Stimulated activated CD4-positive, alpha-beta T cell treated with anti-CD3 and anti-CD28 coated beads, Interleukin-4, amount 100 ng/mL, for 48 hours (primary cell): ENCODE data around the gene TREML1.

Source experiments
- DNase-seq, 2 donors: peaks; one replicate each; pipeline ENCODE4 v3.0.0-alpha.2; 2020; ENCODE audit warnings: low read depth in 2 of 2

The TREML1 gene

DNA sequence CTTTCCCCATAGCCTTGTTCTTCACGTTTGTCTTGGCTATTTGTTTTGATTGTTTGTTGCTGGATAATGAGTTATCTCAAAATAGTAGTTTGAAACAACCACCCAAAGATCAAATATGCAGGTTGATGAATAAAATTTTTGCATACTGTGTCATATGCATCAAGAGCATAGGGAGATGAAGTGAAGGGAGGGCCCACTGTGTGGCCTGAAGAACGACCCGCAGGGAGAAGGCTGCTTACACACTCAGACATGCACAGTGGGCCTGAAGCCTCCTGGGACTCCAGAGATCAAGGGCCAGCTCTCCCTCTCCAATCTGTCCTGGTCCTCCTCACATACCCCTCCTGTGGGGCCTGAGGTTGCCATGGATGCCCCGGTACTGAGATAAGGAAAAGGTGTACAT, 25.0 kb upstream of the TREML1 start:
- DNase-seq, result no peak

DNA sequence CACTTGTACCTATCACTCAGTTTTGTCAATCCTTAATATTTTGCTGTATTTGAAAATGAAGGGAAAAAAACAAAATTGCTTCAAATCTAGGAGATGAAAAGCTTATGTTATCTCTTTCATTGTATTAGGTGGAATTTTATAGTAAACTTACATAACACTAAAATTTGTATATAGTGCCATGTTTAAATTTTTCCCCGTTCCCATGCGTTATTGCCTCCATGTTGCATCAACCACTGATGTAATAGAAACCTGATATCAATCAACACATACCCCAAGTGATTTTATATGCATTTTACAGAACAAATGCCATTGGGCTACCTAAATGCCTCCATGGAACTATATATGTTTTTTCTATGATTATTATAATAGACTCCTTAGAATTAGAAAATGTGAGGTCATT, 23.5 kb upstream of the TREML1 start:
- no peak for DNase-seq

DNA sequence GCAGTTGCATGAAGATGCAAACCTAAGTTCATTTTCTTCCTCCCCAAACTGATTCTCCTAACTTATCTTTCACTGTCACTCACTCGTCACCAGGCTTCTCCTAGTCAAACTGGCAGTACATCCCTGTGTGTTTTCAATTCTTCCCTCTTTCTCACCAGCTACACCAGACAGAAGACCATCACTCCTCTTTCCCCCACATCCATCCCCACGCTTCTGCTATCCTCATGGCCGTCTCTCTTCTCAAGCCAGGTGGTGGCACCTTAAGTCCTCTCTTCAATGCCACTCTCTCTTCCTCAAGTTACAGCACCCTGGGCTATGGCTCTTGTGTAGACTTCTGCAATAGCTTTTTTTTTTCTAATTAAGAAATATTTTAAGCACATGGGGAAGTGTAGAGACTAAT, 23.1 kb upstream of the TREML1 start:
- DNase-seq, result no peak

DNA sequence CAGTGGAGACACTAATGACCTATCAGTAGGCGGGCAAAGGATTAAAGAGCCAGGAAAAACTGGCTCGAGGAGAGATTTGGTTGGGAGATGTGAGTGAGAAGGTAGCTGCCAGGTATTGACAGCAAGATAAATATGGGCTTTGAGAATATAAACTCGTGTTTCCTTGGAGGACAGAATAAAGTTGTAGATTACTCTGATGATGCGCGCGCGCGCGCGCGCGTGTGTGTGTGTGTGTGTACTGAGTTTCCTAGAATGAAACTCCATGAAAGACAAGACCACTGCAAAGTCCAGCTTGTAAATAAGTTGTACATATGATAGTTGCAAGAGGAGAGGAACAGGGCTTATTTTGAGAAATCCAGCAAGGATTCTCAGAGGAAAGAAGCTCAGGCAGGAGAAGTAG, 22.0 kb upstream of the TREML1 start:
- no peak for DNase-seq

DNA sequence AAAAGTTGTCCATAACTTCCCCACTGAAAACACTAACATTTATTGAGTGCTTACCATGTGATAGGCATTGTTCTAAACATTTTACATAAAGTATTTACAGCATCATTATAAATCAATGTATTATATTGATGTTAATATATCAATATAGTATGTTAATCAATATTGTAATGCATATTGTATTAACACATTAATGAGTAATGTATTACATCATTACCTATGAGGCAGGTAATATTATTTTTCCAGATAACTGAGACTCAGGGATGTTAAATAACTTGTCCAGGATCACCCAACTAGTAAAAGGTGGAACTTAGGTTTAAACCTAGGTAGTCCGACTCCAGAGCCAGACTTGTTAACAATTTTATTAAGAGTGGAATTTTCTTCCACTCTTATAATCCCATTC, 20.9 kb upstream of the TREML1 start:
- no peak for DNase-seq

DNA sequence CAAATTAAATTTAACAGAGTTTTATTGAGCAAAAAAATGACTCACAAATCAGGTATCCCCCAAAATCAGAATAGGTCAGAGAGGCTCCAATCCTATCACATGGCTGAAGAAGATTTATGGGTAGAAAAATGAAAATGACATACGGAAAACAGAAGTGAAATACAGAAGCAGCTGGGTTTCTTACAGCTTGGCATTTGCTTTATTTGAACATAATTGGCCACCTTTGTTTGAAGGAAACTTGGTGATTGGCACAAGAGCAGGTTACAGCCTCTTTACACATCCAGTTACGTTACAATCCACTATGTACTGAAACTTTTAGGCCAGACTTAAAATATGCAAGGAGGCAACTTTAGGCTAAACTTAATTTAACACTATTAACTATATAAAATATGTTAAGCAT, 20.5 kb upstream of the TREML1 start:
- DNase-seq, result no peak

DNA sequence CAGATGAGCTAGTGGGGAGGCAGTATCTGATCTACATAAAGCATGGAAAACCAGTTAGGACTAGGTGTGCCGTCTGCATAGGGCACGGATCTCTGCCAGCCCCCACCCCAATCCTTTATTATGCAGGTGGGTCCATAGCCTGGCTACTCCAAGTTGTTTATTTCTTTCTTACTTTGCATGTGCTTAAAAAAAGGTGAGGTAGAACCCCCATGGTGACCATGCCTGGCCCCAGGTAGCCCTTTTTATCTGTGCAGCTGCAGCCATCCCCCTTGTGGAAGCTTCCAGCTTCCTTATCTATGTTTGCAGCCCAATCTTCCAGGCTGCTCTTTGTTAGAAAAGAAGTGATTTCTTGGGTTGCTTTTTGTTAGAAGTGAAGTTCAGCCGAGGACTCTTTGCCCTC, 17.8 kb upstream of the TREML1 start:
- no peak for DNase-seq

DNA sequence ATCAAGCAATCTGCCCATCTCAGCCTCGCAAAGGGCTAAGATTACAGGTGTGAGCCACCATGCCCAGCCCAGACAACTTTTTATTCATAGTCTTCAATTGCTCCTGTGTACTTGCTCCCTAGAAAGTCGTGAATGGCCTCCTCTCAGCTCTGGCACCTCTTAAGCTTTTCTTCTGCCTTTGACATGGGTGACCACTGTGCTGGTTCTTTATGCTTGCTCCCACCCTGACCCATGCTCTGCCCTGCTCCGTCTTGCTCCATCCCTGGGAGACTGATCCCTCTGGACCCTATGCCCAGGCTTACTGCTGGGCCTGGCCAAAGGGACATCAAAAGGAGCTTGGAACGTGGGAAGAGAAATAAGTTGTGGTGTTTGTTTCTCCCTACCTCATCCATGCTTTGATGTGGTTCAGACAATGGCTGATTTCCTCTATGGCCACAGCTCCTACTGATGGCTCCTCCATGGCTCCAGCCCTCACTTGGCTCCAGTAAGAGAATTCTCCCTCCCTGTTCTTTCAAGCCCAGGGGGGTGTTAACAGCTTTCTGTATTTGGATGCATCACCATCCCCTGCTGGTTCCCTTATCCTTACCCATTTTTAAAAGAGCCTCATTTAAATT, 16.5 kb upstream of the TREML1 start:
- DNase-seq, result no peak

DNA sequence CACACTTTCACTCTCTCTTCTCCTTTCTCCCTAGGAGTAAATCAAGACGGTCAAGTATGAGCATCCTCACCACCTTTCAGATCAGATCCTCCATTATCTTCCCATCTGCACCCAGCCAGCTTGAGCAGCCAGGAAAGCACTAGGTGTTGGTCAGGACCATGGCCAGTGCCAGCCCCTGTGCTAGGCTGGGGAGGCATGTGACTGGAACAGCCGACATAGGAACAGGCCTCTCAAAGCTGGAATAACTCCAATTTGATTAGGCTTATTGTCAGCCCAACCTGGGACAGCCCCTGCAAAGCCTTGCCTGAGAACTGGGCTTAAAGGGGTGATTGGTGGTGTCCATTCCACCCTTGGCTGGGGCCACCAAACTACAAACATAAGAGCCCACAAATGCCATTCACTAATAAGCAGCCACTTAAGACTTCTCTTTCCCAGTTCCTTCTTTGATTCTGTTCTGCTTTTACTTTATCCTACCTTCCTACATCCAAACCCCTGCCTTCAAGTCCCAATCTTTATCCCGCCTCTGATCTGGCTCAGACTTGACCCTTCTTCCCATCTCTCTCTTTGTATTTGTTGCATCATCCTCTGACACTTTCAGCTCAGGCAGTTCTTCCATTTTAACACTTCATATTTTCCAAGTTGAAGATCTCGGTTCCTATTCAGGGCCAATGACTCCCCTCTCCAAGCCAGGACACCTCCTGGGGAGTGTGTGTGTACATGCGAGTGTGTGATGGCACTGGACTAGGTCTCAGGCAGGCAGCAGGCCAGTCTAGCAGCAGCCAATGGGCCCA, 13.2 kb upstream of the TREML1 start:
- DNase-seq, result peak in 1 of 2 donors; percentile 5

DNA sequence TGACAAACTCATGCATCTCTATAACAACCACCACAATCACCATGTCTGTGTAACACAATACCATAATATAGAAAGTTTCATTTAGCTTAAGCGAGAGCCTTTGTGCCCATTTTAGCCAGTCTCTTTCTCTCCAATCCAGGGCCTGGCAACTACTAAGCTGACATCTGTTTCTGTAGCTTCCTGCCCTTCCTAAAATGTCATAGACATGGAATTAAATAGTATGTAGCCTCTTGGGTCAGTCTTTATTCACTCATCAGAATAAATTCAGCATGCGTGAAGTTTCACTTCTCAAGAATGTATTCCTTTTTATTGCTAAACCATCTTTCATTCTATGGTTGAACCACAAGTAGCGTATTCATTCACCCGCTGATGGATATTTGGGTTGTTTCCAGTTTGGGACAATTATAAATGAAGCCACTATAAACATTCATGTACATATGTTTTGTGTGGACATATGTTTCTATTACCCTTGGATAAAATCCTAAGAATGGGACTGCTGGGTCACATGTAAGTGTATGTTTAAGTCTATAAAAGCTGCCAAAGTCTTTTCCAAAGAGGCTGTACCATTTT, 10.5 kb upstream of the TREML1 start:
- no peak for DNase-seq

DNA sequence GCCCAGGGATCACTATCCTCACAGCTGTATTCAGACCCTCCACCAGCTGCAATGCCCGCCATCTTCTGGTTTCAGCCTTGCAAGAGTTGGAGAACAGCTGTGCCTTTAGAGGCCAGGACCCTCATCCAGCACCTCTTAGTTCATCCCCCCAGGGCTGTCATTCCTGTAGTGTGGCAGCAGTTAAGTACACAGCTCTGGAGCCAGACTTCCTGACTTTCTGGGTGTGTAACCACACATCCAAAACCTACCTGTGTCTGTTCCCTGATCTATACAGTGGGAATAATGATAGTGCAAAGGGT, 9.2 kb upstream of the TREML1 start:
- DNase-seq, result no peak

DNA sequence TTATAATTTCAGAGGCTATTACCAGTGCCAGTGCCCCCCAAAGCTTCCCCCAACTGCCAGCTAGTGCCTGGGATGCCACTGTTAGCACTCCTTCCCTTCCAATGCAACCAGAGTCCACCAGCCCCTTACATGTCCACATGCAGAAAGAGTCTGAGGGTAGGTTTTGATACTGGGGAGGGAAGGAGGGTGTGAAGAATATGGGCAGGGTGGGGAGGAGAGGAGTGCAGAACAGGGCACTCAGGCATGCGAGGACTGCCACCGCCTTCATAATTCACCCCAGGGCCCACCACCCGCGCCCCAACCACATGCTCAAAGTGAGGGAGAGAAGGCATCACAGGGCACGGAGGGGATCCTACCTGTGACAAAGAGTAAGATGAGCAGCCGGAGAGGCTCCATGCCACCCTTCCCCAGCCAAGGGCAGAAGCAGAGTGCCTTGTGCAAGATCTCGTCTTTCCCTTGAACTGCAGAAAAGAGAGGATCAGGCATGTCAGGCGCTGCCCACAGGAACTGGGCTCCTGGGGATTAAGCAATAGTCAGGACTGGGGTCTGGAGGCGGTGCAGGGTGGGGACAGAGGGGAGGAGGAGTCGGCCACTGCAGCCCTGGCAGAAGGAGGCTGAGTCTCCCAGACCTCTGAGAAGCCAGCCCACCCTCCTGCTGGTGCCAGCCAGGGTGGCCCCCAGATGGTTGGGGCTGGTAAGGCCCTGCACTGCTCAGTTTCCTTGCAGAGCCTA, 8.7 kb upstream of the TREML1 start, which contains the start of gene TREM2:
TREM2 (minus strand) TSS at position 430 of the 732 bp plus-strand sequence; CDS start at position 396, 34 bp downstream.
- no peak for DNase-seq

DNA sequence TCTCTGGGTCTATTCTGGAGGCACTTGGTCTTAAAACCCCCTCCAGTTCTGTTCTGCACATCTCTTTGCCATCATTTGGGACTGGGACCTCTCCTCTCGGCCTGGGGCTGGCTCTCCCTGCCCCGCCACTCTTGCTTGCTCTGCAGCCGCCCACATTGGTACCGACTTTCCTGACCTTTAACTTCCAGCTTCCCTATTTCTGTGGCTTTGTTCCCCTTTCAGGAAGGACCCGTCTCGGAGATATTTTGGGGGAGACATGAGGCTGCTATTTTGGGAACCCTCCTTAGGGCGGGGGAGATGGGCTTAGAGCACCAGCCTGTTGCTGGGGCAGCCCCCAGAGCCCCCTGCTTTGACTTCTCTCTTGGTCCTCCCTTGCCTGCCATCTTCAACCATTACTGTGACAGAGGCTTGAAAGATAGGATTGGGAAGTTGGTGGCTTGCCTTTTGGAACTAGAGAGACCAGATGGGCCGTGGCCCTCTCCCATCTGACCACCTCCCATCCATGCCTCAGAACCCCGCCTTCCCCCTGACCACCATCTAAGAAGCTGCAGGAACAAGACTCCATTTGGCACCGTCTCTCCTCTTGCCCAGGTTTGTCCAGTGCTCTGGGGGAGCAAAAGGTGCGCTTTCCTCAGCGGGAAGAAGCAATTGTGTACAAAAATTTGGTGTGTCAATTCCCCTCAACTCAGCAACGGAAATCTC, 7.9 kb upstream of the TREML1 start:
- DNase-seq, result no peak

DNA sequence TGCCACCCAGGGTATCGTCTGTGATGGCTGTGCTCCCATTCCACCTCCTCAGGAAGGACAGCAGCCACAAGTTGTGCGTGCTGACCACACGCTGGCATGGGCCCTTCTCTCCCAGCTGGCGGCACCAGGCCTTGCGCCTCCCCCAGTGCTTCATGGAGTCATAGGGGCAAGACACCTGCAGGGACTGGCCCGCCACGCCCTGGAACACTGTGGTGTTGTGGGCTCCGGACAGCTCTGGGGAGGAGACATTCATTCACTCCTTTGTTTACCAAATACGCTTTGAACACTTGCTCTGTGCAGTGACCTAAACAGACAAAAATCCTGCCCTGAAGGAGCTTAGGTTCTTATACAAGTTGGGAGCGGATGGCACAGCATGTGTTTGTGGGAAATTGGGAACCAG, 7.2 kb upstream of the TREML1 start:
- no peak for DNase-seq

DNA sequence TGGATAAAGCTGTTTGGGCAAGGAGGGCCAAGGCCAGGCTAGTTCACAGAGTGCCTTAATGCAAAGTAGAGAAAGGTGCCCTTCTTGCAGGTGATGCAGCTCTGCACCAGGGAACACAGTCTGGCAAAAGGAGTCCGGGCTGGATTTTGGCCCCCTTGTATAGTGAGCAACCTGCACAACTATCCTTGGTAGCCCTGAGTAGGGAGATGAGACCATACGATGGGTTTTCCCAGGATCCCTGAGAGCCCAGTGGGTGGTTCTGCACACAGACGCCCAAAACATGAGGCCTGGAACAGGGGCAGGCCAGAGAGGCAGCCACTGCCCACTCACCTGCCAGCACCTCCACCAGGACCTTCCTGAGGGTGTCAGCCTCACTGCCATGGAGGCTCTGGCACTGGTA, 6.8 kb upstream of the TREML1 start:
- DNase-seq, result no peak

DNA sequence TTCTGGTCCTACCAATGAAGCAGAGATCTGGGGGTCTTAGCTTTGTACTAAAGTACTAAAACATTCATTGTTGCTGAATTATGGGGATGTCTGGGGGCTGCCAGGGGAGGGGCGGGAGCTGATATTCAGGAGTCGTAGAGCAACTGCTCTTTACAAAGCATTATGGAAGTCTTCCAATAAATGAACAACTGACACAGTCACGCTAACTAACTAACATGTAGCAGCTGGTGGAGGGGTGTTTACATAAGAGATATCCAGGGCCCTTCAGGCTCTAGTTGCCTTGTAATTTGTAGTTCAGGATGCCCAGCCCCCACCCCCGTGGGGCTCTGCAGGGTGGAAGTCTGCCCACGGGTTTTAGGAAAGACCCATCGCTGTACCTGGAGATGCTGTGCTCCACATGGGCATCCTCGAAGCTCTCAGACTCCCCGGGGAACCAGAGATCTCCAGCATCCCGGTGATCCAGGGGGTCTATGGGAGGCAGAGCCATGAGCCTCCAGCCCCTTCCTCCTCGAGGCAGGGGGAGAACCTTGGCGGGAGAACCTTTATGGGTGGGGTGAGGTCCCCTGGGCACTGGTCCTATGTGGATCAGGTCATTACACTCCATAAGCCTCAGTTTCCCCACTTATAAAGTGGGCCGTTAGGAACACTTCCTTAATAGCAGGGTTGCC, 5.4 kb upstream of the TREML1 start:
- no peak for DNase-seq

DNA sequence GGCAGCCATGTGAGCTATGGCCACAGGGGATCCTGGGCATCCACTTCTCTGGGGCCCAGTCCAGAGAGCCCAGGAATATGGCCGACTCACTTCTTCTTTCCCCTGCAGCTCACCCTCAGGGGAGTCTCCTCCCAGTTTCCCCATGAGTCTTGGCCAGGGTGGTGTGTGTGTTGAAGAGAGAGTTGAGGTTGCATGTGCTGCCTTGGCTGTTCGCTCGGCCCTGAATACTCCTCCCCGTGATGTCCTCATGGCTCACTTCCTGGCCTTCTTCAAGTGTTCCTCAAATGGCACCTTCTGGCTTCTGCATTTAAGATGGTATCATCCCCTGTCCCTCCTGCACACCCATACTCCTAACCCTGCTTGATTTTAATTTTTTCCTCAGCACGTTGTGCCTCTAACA, 3.2 kb upstream of the TREML1 start:
- DNase-seq, result no peak

DNA sequence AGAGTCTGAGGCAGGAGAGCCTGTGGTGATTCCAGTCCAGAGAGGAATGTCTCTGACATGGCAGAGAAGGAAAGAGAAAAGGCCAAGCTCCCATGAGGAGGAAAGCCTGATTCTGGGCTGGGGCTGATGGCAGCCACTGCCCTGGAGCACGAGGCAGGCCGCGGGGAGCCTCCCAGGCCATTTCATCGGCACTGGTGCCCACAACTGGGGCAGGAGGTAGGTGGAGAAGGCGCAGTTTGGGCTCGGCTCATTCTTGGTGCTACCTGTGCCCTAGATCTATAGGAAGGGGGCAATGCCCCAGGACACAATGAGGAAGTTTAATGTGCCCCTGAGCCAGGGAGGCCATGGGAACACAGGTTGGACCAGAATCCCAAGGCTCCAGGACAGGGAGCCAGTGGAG, 2.6 kb upstream of the TREML1 start:
- no peak for DNase-seq

DNA sequence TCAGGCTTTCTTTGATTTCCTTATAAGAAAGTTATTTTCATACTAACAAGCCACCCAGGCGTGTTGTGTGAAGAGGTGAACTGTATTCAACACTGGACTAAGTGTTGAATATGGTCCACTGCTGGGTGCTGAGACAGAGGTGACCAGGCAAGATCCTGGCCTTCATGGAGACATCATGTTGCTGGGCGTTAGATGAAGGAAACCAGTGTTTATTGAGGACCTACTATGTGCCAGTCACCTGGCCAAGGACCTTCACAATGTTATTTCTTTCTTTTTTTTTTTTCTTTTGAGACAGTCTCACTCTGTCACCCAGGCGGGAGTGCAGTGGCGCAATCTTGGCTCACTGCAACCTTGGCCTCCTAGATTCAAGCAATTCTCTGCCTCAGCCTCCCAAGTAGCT, 1.9 kb upstream of the TREML1 start:
- no peak for DNase-seq

DNA sequence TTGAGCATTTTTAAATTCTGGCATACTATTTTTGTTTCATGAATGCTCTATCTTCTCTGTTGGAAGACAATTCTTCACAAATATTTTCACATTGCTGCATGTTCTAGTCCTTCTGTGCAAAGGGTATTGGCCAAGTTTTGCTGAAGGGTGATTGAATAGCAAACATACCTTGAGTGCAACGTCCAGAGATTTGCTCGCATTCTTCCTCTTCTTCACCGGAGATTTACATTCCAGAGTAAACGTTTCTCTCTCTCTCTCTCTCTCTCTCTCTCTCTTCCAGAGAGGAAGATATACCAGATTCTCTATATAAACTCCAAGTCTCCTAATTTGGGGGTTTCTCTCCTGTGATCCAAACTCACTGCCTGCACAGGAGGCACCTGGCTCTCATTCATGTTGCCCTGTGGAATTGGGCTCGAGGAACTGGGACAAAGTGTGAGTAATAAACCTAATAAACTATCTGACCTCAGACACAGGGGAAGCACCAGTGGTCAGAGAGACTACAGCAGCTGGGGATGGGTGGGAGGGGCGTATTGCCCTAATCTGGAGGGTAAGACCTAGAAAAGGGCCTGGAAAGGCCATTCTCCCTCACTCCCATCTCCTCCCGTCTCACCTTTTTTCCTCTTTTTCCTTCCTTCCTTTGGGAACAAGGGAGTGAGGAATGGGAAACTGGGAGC, 1.1 kb upstream of the TREML1 start:
- no peak for DNase-seq

DNA sequence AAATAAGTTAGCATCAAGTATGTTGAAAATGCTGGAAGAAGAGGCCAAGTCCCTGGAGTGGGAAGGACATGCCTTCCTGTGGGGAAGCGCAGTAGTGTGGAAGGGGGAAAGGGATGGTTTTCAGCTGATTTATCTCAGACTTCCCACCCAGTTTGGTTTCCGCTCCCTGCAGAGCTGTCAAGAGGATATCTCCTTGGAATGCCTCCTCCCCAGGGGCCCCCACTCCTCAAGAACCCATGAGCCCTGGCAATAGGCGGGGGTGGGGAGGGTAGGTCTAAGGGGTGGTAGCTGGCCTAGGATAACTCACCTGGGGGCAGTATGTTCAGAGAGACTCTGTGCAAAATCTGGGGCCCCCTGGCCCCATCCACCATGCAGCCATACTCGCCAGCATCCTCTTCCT, 696 bp downstream of the TREML1 start:
- DNase-seq, result no peak
